ENCODE results near the gene ETFA. TPM values are rescaled to one million over a fixed set of nuclear protein-coding genes. Genes with fewer than 3 reads are reported as not detected.
A peak's percentile ranks its signal among the peaks of the same experiment; 100 is the strongest.

The ETFA gene
- total and polyA plus RNA-seq, 2 of the 8 experiments (the other 6 are each of a cell fraction or from before 2014, with no cell fraction given): 60.9 to 90.0 TPM

DNA sequence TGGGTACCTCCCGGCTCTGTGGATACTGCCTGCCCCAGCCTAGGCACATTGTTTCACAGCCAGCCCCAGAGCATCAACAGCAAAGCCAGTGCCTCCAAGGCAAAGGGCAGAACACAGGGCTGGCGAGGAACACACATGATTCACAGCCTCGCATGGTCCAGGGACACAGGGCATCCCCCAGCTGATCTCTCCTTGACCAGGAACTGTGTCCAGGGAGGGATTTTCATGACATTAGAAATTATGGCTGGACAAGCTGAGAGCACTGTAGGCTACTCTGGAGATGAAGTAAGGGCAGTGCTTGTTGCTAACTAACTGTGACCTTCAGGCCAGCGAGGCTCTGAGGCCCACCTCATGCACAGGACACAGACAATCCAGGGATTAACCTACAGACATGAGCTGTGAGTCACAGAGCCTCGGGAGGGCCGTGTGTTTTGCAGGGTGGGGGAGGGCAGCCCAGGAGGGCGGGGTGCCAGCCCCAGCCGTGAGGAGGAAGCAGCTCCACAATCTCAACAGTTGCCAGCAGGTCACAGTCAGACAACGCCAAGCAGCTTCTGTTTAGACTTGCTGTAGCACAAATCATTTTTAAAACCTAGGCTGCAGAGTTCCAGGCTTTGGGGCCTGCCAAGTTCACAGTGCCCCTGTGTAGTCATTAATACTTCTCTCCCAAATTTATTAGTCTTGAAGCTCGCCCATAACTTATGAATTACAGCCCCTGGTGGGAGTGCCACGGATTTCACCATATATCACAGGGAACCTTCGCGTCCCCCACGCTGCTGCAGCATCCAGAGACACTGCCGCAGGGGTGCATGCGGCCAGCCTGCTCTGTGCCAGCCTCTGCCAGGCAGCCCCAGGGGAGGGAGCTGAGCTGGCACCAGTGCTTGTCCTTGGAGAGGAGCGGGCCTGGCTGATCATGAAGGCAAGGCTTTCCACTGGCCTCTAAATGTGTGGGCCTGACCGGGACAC, 114.7 kb downstream of the ETFA start:
- no peak overlapping the region for H2BK5ac ChIP-seq (ENCODE audit: low read depth, low read length)
- ChIA-PET CTCF (ENCODE audit: partially characterized antibody) (interaction anchor here (0.8 to 9.1 kb wide), 6 partner anchors 11 to 137 kb away, joined by 3 to 130 read pairs (median 4); partner anchors contain the start of gene ISL2), POLR2A (ENCODE audit: partially characterized antibody) (interaction anchor here (1.4 kb wide), 1 partner anchor 138 kb away, joined by 9 read pairs; no protein-coding TSS in a partner anchor)
- no peaks in the 10 kb centered on the region; a peak in 2 of 7 replicates for H3K27me3 ChIP-seq (replicated peaks in 1 of 4; ENCODE audit: control insufficient read depth in 3 of 4, extremely low read depth in 1 of 4, insufficient read depth in 3 of 4, low read length in 3 of 4)
- no peaks in the 10 kb centered on the region for H3K9me3 ChIP-seq (ENCODE audit: insufficient read depth in 2 of 2, low read depth in 1 of 2, low read length in 1 of 2)
- no peak overlapping the region for H3K9ac ChIP-seq (replicated peaks in 1 of 4; ENCODE audit: extremely low read depth in 1 of 4, low read depth in 3 of 4, low read length in 3 of 4)
- H3K36me3 ChIP-seq (ENCODE audit: control insufficient read depth in 2 of 4, insufficient read depth in 4 of 4, low read length in 3 of 4): no peaks in the 10 kb centered on the region
- H2AFZ ChIP-seq (ENCODE audit: low read length): no peak overlapping the region
- no peak overlapping the region for H3K56ac ChIP-seq (replicated peaks; ENCODE audit: insufficient read length, low read depth, low read length)
- H3K23me2 ChIP-seq (ENCODE audit: low read depth, low read length): no peaks in the 10 kb centered on the region
- peak overlapping the region; percentile 48; the same call in 1 of the 2 replicates for H3K18ac ChIP-seq (ENCODE audit: extremely low read depth, low read length)
- no peak overlapping the region for H4K5ac ChIP-seq (ENCODE audit: insufficient read length, low read depth, low read length)
- 0 out of 2 replicates have a peak overlapping the region, but pooled peaks have one; percentile 2 for H2BK12ac ChIP-seq (ENCODE audit: low read depth, low read length)
- peak overlapping the region; percentile 58 for H4K91ac ChIP-seq (replicated peaks; ENCODE audit: insufficient read length, low read length)
- no peak overlapping the region for H2BK15ac ChIP-seq (ENCODE audit: low read length)
- H3K79me2 ChIP-seq (ENCODE audit: control insufficient read depth in 1 of 2, insufficient read depth in 2 of 2, low read length in 2 of 2): no peaks in the 10 kb centered on the region
- DNase-seq (ENCODE audit: low read depth in 1 of 2, low spot score in 2 of 2) (no peak), FAIRE-seq (no peak)
- H3K4ac ChIP-seq (replicated peaks; ENCODE audit: insufficient read length, low read depth, low read length): no peak overlapping the region
- H3K23ac ChIP-seq (ENCODE audit: insufficient read length): no peak overlapping the region
- H3K14ac ChIP-seq (ENCODE audit: insufficient read length): no peak overlapping the region
- H2BK20ac ChIP-seq (ENCODE audit: low read length): no peak overlapping the region
- no peak overlapping the region for H3K27ac ChIP-seq (ENCODE audit: low read depth, low read length)
- no peak overlapping the region for H3K4me3 ChIP-seq (ENCODE audit: extremely low read depth in 1 of 4, insufficient read depth in 2 of 4, low read depth in 3 of 4, low read length in 4 of 4)
- H3K4me1 ChIP-seq (replicated peaks in 1 of 4; ENCODE audit: control insufficient read depth in 3 of 4, insufficient read depth in 4 of 4, low read length in 3 of 4): peaks cover 0 to 20% (median 6%) of the 10 kb centered on the region in 4 experiments; a peak in 4 of 7 replicates
- H3K79me1 ChIP-seq (ENCODE audit: low read depth, low read length): no peaks in the 10 kb centered on the region
- no peak overlapping the region for H2BK120ac ChIP-seq (replicated peaks; ENCODE audit: low read depth, low read length)
- WGBS, 2 experiments (ENCODE audit: extremely low coverage in 1 of 2, insufficient coverage in 1 of 2, insufficient read length in 1 of 2, insufficient replicate concordance in 2 of 2, low coverage in 1 of 2, low lambda C conversion rate in 2 of 2, missing lambda C conversion rate in 1 of 2): 79% methylated on average over 15 of the region's 18 CpGs; no CpG with 5 or more reads in 1 of the 2 experiments
- no peaks in the 10 kb centered on the region for H4K20me1 ChIP-seq (replicated peaks in 1 of 2; ENCODE audit: control insufficient read depth in 1 of 2, insufficient read depth in 2 of 2, low read length in 2 of 2)
- H3K4me2 ChIP-seq (ENCODE audit: insufficient read depth in 1 of 2, low read depth in 2 of 2, low read length in 2 of 2): no peak overlapping the region
- H2AK5ac ChIP-seq (ENCODE audit: low read depth, low read length): no peak overlapping the region
- H4K8ac ChIP-seq (ENCODE audit: extremely low read depth, insufficient read depth, low read length): peak overlapping the region; percentile 28; the same call in 1 of the 2 replicates
- no peak for TF ChIP-seq BCL11A (IDR thresholded peaks at IDR 0.05; ENCODE audit: low read depth in 2 of 2, low read length in 2 of 2)
- TF ChIP-seq SIN3A (conservative IDR thresholded peaks at IDR 0.05 in 1 of 2, IDR thresholded peaks at IDR 0.05 in 1 of 2; ENCODE audit: low read depth in 1 of 2, low read length in 2 of 2): no peak
- no peak for TF ChIP-seq SIX5 (IDR thresholded peaks at IDR 0.05; ENCODE audit: low read depth, low read length)
- no peak for TF ChIP-seq RXRA (IDR thresholded peaks at IDR 0.05; ENCODE audit: insufficient read depth, low read depth, low read length)
- TF ChIP-seq CHD1 (IDR thresholded peaks at IDR 0.05; ENCODE audit: low read depth, low read length): no peak
- TF ChIP-seq CTCF (IDR thresholded peaks at IDR 0.05; ENCODE audit: control extremely low read depth in 1 of 3, insufficient read depth in 1 of 3, low read depth in 1 of 3, low read length in 3 of 3): no peak
- no peak for TF ChIP-seq POLR2AphosphoS5 (IDR thresholded peaks at IDR 0.05; ENCODE audit: low read depth, low read length)
- TF ChIP-seq KDM4A (IDR thresholded peaks at IDR 0.05; ENCODE audit: low read depth, low read length, severe bottlenecking): no peak

All from H1 (cell line).